ENCODE data around the gene KBTBD13.

DNA sequence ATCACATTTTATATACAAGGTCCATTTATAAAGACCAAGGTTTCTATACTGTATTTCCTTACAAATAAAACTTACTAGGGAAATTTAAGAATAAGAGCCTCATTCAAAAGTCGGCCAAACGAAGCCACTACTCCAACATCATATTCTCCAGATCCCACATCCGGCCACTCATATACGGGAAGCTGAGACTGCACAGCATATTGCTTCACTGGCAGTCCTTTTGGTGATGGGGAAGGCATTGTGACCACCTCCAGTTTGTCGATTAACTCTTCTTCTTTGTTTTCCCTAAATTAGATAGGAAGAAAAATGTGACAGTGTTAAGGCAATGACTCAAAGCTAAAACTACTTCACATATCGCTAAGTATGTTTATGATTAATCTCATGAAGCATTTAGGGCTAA is 49.8 kb upstream of the KBTBD13 start:
- no peak for TF ChIP-seq POLR2A (IDR thresholded peaks at IDR 0.05; ENCODE audit: low read length)
- no peak for TF ChIP-seq GATA1 (IDR thresholded peaks at IDR 0.05; ENCODE audit: low read depth, low read length)
